Middle frontal gyrus (tissue), 1 donor: ENCODE measurements around the gene FOXA3.

Source experiments
- DNase-seq: peaks from one replicate; pipeline ENCODE4 v3.0.0-alpha.2; 2015; ENCODE audit warnings: low spot score; ENCODE audit errors: extremely low spot score

The FOXA3 gene

GRCh38 chr19:45917421-45918091 lies 53.4 kb downstream of the FOXA3 start:
- peak; percentile 8 for DNase-seq

- no peak for DNase-seq
Measured at GRCh38 chr19:45918721-45919120, 54.6 kb downstream of the FOXA3 start.

GRCh38 chr19:45919678-45920077 lies 55.6 kb downstream of the FOXA3 start:
- peak; percentile 44 for DNase-seq

GRCh38 chr19:45920458-45920857 lies 56.3 kb downstream of the FOXA3 start:
- DNase-seq, result no peak

- DNase-seq, result no peak
Measured at GRCh38 chr19:45922281-45922680, 58.2 kb downstream of the FOXA3 start.
